Lower leg skin (tissue), 4 donors: ENCODE data around the gene LRIG1. TPM values are rescaled to one million over a fixed set of nuclear protein-coding genes. Genes with fewer than 3 reads are reported as not detected.

Source experiments
- DNase-seq, 2 donors: peaks; one replicate each; pipeline ENCODE4 v3.0.0-alpha.2; 2019; ENCODE audit warnings: low spot score in 2 of 2
- H3K4me3 ChIP-seq: fragments of 200-600 bp; sonication (generic); 2 replicates; pipeline ENCODE4 v1.5.1; 2017; ENCODE audit warnings: mild to moderate bottlenecking, low read depth; ENCODE audit not compliant: poor library complexity, severe bottlenecking
- CTCF ChIP-seq, 3 donors: fragments of 450-650 bp; IDR thresholded peaks; one replicate each; pipeline ENCODE4 v1.5.1; 2016; ENCODE audit warnings: antibody characterized with exemption in 3 of 3, mild to moderate bottlenecking in 3 of 3, moderate library complexity in 2 of 3
- POLR2A ChIP-seq, 2 donors: fragments of 450-650 bp; IDR thresholded peaks; one replicate each; pipeline ENCODE4 v1.6.1; 2016 to 2017; ENCODE audit warnings: antibody characterized with exemption in 2 of 2, mild to moderate bottlenecking in 1 of 2, moderate library complexity in 1 of 2
- WGBS, 2 donors: methylation state at CpG; one replicate each; pipeline ENCODE4 v1.1.5; 2018; 5-methylcytosine and 5-hydroxymethylcytosine counted together
- intact Hi-C: fragments of 100-400 bp; cut with DNase I; formaldehyde crosslinking; loops from one replicate; pipeline ENCODE4 v1.15.0; 2023; ENCODE audit warnings: low total_unique reads
- total RNA-seq, 4 donors: library from RNA; depleted of rRNA; stranded (reverse); fragments of >200 nt; gene quantifications; one replicate each; pipeline ENCODE4 v1.1.0, GENCODE V29; 2016

LRIG1 gene
- total RNA-seq, 4 donors from 2014 or later, result 53.3 to 91.5 (median 69.8) TPM

DNA sequence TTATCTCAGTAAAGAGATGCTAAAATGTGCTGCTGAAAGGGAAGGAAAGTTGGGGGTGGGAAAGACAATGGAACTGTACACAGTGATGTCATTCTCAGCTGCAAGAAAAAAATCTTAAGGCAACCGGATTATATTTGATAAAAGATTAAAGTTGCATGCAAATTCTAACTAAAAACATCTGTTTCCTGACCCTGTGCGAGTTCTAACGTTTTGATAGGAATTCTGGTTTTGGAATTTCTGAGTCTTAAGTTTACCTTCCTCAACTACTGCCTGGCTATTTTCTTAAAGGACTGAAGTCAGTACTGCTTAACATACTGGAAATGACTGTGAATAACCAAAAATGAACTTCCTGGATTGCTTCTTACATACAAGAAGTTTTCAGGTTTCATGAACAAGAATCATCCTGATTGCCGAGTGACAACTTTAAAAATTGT is 164.5 kb downstream of the LRIG1 start:
- WGBS, 2 donors, result 28 to 32% methylated on average over 4 of the region's 4 CpGs
- intact Hi-C loops, result no loop called here
- H3K4me3 ChIP-seq, result no peak overlapping the region
- TF ChIP-seq CTCF (IDR thresholded peaks at IDR 0.05) (no peak), POLR2A (IDR thresholded peaks at IDR 0.05) (no peak)
- no peak for DNase-seq

- no peak for DNase-seq
- WGBS, 2 donors, result 96 to 100% methylated on average over 2 of the region's 2 CpGs
- no peak for TF ChIP-seq CTCF (IDR thresholded peaks at IDR 0.05)
- intact Hi-C loops, result no loop called here
- no peak overlapping the region for H3K4me3 ChIP-seq
Observed at GRCh38 chr3:66335671-66336070, 165.2 kb downstream of the LRIG1 start.
